Measurements from ENCODE around the gene TDRD7.

GRCh38 chr9:97419309-97419867, 7.5 kb downstream of the TDRD7 start:
- TF ChIP-seq, protein P1, sequence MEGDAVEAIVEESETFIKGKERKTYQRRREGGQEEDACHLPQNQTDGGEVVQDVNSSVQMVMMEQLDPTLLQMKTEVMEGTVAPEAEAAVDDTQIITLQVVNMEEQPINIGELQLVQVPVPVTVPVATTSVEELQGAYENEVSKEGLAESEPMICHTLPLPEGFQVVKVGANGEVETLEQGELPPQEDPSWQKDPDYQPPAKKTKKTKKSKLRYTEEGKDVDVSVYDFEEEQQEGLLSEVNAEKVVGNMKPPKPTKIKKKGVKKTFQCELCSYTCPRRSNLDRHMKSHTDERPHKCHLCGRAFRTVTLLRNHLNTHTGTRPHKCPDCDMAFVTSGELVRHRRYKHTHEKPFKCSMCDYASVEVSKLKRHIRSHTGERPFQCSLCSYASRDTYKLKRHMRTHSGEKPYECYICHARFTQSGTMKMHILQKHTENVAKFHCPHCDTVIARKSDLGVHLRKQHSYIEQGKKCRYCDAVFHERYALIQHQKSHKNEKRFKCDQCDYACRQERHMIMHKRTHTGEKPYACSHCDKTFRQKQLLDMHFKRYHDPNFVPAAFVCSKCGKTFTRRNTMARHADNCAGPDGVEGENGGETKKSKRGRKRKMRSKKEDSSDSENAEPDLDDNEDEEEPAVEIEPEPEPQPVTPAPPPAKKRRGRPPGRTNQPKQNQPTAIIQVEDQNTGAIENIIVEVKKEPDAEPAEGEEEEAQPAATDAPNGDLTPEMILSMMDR (IDR thresholded peaks at IDR 0.05), result no peak
- TF ChIP-seq POLR2AphosphoS5 (IDR thresholded peaks at IDR 0.05), result no peak

All from breast epithelium (tissue), 3 donors.